NCI-H2107 (cell line): Measurements from ENCODE around the gene AP5S1.
A peak's percentile ranks its signal among the peaks of the same experiment; 100 is the strongest.

Experiments
- DNase-seq: peaks from one replicate; lab custom pipeline; 2025; lab: John Stamatoyannopoulos, UW

Gene AP5S1

DNA sequence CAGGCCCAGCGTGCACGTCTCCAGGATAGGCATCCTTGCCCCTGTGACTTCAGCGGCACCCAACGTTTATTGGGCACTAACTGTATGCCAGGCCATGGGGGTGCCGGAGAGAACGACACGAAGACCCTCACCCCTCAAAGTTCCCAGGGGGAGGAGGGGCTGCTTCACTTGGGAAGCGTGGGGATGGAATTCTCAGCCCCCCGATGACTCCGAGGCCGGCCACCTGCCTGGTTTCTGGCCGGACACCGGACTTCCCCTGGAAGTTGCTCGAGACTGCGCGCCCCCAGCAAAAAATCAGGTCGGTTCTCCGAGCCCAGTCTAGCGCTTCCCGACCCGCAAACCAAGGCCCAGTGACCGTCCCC is 26.0 kb downstream of the AP5S1 start:
- no peak for DNase-seq

GRCh38 chr20:3846740-3847428 is 26.5 kb downstream of the AP5S1 start, which contains the start of gene MAVS:
Gene MAVS, plus strand, starts transcription at chr20:3846834. Its CDS starts 7,791 bp downstream, at chr20:3854625.
- peak; percentile 23 for DNase-seq

DNA sequence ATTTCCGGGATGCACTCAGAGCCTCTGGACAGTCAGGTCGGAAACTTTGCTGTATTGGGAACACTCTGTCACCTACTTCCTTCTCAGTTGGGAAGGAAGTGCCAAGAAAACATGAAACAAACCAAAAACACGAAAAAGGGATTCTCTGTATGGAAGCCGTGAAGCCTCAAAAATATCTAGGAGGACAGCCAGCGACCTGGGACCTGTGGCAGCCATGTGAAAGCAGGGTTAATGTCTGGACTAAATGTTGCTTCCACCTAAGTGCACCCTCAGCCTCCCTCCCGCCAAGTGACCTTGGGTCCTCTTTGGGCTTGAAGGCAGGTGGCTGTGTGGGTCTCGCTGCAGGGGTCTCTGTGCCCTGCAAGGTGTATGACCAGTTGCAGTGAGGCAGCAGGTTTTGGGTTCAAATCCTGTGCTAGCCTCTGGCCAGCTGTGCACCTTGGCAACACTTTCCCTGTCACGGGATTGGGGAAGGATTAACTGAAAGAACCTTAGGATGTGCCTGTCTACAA is 27.1 kb downstream of the AP5S1 start:
- DNase-seq = no peak

DNA sequence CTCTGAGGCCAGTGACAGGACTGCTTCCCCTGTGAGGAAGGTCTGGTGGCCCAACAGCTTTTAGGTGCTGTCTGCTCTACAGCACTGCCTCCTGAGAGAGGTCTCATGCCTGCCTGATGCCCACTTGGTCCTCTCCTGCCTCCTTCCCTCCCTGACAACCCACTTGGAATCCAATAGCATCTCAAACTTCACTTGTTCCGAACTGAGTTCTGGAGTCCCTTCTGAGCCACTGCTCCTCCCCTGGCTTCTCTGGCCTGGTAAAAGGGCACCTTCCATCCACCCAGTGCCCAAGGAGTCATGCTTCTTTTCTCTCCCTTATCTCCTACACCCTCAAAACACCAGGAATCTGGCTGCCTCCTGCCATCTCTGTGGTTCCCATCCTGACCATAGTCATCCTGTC is 28.2 kb downstream of the AP5S1 start:
- DNase-seq = no peak

GRCh38 chr20:3854462-3854871 is 34.1 kb downstream of the AP5S1 start:
- no peak for DNase-seq

- peak; percentile 17 for DNase-seq
Observed at GRCh38 chr20:3857405-3857804, 37.1 kb downstream of the AP5S1 start.

DNA sequence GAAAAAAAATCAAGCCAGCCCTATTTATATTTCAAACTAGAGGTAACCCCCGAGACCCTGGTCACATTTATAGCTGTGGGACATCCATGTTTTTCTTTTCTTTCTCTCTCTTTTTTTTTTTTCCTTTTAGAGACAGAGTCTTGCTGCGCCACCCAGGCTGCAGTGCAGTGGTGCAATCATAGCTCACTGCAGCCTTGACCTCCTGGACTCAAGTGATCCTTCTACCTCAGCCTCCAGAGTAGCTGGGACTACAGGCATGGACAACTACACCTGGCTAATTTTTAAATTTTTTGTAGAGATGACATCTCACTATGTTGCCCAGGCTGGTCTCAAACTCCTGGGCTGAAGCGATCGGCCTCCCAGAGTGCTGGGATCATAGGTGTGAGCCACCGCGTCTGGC is 38.3 kb downstream of the AP5S1 start:
- DNase-seq = no peak

DNA sequence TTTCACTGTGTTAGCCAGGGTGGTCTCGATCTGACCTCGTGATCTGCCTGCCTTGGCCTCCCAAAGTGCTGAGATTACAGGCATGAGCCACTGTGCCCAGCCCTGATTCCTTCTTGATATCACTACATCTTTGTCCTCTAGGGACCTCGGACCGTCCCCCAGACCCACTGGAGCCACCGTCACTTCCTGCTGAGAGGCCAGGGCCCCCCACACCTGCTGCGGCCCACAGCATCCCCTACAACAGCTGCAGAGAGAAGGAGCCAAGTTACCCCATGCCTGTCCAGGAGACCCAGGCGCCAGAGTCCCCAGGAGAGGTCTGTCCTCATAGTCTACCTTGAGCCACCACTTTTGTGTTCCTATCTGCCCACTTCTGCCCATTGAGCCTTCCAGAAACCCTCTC is 40.8 kb downstream of the AP5S1 start:
- DNase-seq = no peak

GRCh38 chr20:3862333-3862732 is 42.0 kb downstream of the AP5S1 start:
- DNase-seq = no peak

- peak; percentile 37 for DNase-seq
Observed at GRCh38 chr20:3863317-3863716, 43.0 kb downstream of the AP5S1 start.

DNA sequence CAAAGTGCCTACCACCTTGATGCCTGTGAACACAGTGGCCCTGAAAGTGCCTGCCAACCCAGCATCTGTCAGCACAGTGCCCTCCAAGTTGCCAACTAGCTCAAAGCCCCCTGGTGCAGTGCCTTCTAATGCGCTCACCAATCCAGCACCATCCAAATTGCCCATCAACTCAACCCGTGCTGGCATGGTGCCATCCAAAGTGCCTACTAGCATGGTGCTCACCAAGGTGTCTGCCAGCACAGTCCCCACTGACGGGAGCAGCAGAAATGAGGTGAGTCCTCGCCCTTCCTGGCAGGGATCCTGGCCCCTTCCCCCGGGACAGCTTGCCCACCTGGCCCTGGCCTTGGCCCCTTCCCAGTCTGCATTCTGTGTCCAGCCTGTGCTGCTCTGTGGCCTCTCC is 44.2 kb downstream of the AP5S1 start:
- no peak for DNase-seq

GRCh38 chr20:3865152-3865886 is 45.0 kb downstream of the AP5S1 start:
- no peak for DNase-seq

GRCh38 chr20:3865887-3866407 is 45.6 kb downstream of the AP5S1 start:
- no peak for DNase-seq

DNA sequence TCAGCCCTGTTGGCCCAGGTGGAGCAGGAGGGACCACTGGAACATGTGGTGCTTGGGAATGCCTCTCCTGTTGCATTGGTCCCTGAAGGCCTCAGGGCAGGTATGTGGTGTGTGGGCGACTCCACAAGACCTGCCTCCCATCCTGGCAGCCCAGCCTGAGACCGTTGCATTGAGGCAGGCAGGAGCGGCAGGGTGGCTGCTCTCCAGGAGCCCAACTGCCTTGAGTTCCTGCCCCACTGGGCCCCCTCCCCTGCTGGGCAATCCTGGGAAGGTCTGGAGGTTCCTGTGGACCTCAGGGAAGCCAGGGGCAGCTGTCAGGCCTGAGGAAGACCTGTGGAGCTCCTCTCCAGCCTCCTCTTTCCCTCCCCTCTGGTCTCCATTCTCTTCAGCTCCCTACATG is 46.1 kb downstream of the AP5S1 start:
- no peak for DNase-seq

DNA sequence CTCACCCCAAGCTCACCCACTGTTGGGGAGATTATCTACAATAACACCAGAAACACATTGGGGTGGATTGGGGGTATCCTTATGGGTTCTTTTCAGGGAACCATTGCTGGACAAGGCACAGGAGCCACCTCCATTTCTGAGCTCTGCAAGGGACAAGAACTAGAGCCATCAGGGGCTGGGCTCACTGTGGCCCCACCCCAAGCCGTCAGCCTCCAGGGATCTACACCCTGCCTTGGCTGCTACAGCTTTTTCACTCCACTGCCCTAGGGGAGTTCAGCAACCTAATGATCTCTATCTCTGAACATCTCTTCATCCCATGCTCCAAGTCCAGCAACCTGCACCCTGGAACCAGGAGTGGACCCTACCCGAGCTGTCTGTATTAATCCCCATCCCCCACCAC is 47.5 kb downstream of the AP5S1 start:
- DNase-seq = no peak

DNA sequence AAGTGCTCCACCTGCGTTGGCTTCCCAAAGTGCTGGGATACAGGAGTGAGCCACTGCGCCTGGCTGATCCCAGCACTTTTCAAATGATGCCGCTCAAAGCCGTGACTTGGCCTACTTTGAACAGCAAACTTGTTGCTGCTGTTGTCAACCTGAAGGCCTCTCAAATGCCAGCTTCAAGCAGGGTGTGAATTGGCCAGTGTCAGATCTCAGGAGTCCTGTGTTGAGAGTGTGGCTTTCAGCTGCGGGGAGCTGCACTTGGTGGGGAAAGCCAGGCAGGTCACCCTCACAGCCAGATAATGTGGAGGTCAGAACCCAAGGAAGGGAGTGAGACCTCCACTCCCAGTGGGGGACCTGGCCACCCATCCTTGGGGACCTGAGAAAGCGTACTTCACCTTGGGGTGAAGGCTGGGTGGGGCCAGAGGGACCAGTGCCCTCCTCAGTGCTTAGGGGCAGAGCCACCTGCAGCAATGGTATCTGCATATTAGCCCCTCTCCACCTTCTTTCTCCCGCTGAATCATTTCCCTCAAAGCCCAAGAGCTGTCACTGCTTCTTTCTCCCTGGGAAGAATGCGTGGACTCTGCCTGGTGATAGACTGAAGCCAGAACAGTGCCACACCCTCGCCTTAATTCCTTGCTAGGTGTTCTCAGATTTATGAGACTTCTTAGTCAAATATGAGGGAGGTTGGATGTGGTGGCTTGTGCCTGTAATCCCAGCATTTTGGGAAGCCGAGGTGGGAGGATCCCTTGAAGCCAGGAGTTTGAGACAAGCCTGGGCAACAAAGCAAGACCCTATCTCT is 49.7 kb downstream of the AP5S1 start:
- no peak for DNase-seq

DNA sequence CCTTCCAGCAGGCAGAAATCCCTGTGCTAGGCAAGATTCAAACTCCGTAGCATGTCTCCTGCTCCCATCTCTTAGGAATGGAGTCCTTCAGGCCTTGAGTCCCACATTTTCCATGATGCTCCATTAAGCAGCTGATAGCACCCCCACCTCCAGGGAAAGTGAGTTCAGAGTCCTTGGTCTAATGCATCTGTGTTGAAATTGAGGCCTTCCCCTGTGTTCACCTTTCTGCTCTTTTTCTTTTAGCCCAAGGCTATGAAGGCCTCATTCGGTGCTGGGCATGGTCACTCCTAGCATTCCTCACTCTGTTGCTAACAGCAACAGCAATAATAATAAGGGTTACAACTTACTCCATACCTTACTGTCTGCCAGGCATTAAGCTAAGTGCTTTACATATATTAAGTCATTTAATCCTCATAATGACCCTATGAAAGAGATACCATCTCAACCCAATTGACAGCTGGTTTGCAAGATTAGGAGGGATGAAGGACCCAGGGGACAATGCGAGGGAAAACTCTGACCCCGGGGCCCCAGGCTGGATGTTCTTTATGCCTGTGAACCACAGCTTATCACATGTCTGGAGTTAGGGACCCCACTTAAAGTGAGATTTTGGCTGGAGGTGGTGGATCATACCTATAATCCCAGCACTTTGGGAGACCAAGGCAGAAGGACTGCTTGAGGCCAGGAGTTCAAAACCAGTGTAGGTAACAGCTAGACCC is 51.4 kb downstream of the AP5S1 start:
- no peak for DNase-seq

DNA sequence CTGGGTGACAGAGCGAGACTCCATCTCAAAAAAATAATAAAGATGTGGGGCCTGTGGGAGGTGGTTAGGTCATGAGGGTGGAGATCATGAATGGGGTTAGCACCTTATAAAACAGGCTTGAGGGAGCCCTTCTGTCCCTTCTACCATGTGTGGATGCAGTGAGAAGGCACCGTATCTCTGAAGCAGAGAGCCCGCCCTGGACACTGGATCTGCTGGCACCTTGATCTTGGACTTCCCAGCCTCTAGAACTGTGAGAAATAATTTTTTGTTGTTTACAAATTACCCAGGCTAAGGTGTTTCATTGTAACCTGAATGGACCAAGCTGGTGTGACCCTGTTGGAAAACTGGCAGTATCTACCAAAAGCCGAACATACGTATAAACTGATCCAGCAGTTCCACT is 53.2 kb downstream of the AP5S1 start:
- no peak for DNase-seq

GRCh38 chr20:3874194-3874844 is 54.0 kb downstream of the AP5S1 start:
- no peak for DNase-seq

- DNase-seq = no peak
Observed at GRCh38 chr20:3875378-3875974, 55.1 kb downstream of the AP5S1 start.

GRCh38 chr20:3876000-3876399 is 55.7 kb downstream of the AP5S1 start:
- no peak for DNase-seq
